ENCODE measurements around the gene ADAM10.
A peak's percentile ranks its signal among the peaks of the same experiment; 100 is the strongest.
"Not testable (repeated sequence)": the region's sequence is repeated elsewhere in the genome, so short reads cannot be mapped to it uniquely, and the experiment has no call there.

Gene ADAM10, protein sequence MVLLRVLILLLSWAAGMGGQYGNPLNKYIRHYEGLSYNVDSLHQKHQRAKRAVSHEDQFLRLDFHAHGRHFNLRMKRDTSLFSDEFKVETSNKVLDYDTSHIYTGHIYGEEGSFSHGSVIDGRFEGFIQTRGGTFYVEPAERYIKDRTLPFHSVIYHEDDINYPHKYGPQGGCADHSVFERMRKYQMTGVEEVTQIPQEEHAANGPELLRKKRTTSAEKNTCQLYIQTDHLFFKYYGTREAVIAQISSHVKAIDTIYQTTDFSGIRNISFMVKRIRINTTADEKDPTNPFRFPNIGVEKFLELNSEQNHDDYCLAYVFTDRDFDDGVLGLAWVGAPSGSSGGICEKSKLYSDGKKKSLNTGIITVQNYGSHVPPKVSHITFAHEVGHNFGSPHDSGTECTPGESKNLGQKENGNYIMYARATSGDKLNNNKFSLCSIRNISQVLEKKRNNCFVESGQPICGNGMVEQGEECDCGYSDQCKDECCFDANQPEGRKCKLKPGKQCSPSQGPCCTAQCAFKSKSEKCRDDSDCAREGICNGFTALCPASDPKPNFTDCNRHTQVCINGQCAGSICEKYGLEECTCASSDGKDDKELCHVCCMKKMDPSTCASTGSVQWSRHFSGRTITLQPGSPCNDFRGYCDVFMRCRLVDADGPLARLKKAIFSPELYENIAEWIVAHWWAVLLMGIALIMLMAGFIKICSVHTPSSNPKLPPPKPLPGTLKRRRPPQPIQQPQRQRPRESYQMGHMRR

DNA sequence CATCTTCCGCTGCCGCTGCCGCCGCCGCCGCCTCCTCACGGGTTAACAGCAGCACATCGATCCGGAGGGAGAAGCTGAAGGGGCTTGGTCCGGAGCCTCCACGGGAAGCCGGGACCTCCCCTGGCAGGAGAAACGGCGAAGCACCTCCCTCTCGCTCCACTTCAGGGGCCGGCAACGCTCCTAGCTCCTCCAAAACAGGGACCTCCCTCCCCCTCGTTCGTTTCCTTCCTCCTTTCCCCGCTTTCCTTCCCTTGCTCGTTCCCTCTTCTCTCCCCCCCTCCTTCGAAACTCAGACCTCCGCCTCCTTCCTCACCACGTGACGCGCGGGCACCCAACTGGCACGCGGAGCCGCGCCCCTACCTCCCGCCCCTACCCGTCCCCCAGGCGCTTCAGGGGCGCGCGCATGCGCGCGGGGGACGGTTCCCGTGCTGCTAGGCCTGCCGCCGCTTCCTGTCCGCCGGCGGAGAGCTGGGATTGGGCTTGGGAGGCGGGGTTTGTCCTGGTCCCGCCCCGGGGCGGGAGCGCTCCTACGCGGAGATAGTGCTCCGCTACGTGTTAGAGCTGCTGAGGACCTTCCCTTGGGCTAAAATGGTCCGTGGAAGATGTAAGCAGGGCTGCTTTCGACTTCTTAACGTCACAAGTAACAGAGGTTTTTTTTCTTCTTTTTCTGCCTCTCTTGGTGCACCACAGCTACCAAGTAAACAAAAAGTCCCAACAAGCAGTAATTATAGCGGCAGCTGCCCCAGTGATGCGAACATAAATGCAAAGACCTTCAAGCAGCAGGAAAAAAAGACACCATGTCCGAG lies at the start of gene ADAM10:
Gene ADAM10, minus strand, starts transcription at position 176 of the 806 bp plus-strand sequence. Its CDS starts 173 bp downstream, at position 3.
- peak; percentile 89 to 98 (median 98) for DNase-seq (ENCODE audit: low read depth in 4 of 4, low spot score in 1 of 4)

DNA sequence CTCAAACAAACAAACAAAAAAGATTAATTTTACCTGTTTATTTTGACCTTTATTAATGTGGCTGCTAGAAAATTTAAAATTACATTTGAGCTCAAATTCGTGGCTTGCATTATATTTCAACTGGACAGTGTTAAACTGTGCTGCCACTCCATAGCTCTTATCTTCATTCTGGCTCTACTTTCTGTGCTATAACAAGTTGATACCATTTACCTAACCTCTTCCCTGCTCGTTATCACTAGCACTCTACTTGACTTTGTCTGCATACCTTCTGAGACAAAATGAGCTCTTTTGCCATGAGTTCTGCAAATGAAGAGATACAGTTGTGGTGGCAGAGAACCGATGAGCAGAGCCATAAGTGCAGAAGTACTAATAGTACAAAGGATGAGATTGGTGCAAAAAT lies 48.0 kb upstream of the ADAM10 start:
- no peak for DNase-seq (ENCODE audit: low read depth in 4 of 4, low spot score in 1 of 4)

DNA sequence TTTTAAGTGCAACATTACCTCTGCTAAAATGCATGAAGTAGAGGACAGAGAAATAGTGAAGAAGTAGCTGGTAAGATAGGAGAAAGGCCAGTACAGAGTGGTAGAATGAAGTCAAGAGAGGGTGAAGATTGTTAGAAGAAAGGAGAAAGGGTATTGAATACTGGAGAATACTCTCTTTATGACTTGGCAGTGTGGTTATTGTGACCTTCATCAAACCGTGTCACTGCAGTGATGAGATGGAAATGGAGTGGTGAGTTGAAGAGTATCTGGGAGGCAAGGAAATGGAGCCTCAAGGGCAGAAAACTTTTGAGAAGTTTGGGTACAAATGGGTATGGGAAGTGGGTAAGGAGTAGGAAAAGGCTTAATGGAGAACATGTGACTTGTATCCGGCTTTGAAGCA lies 46.3 kb upstream of the ADAM10 start:
- no peak for DNase-seq (ENCODE audit: low read depth in 4 of 4, low spot score in 1 of 4)

DNA sequence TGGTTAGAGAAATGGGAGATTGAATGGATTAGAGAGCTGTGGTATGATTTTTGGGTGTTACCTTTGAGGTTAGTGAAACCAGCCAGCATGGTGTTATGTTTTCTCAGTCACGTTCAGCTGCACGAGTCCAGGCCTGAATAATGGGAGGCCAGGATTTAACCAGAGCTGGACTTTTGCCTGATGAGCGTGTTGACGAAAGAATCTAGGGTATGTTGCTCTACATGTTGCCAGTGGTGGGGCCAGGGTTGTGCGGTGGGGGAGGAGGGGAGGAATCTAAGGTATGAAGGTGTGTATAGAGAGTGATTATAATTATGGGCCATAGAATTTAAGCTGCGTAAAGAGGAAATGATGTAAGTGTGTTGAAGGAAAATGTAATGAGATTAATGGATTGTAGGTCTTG lies 44.4 kb upstream of the ADAM10 start:
- no peak for DNase-seq (ENCODE audit: low read depth in 4 of 4, low spot score in 1 of 4)

DNA sequence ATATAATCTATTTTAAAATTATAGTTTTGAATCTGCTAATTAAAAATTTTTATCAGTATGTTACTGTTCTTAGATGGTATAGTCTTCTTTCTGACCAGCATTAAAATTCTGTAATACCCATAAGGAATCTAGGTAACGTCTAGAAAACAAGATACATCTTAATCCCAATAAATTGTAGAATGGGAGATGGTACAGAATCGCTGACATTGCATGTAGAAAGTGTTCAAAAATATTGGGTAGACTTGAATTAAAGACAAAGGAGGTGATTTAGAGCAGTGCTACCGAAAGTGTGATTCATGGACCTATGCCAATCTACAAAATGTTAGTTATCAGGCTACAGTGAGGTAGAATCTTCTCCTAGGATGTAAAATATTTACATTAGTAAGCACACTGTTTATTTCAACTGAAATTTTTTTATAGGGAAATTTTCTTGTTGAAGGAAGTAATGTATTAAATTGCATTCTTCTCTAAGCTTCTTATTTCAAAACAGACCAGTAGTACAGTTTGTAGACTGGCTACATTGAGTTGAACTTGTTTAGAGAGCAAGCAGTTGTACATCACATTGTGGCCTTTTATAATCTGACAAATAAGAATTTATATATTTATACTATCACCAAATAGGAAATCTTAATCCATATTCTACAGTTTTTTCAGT lies 38.7 kb upstream of the ADAM10 start:
- no peak for DNase-seq (ENCODE audit: low read depth in 4 of 4, low spot score in 1 of 4)

DNA sequence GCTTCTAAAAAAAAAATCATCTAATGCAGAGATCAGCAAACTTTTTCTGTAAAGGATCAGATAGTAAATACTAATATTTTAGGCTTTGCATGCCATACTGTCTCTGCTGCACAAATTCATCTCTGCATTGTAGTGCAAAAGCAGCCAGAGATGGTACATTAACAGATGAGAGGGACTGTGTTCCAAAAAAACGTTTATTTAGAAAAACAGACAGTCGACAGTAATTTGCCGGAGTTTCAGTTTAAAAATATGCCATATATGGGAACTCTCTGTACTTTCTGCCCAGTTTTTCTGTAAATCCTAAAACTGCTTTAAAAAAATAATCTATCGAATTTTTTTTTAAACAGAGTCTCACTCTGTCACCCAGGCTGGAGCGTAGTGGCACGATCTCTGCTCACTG lies 35.8 kb upstream of the ADAM10 start:
- DNase-seq (ENCODE audit: low read depth in 4 of 4, low spot score in 1 of 4), result no peak

DNA sequence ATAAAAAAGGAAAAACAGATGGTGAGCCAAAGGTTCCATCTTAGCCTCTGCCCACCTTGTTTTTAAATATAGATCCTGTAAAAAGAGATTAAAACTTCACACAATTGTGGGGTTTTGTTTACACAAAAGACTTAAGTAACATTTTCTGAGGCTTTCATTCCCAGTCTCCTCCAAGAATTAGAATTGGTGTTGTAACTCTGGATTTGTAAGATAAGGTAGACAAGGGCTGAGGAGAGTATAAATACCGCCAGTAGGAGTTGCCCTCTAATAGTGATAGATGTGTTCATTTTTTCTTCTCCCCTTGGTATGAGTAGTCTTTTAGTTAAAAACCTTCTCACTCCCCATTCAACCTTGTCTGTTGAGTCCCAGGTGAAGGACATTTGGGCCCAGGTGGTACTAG lies 30.0 kb upstream of the ADAM10 start:
- no peak for DNase-seq (ENCODE audit: low read depth in 4 of 4, low spot score in 1 of 4)

DNA sequence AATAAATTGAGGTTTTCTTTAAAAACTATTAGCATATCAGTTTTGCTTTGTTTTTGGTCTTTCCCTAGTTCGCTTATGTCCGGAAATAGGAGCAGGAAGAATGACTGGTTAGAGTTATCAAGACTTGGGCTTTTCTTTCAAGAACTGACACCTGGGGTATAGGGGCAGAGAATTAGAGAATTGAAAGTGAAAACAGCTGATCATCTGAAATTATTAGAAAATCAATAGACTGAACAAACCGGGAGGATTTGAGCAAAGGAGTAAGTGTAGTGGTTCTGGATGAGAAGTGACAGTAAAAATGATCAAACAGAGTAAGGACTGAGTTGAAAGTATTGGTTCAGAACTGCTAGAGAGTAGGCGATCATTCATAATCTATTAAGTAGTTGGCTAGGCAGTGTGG lies 27.6 kb upstream of the ADAM10 start:
- no peak for DNase-seq (ENCODE audit: low read depth in 4 of 4, low spot score in 1 of 4)

DNA sequence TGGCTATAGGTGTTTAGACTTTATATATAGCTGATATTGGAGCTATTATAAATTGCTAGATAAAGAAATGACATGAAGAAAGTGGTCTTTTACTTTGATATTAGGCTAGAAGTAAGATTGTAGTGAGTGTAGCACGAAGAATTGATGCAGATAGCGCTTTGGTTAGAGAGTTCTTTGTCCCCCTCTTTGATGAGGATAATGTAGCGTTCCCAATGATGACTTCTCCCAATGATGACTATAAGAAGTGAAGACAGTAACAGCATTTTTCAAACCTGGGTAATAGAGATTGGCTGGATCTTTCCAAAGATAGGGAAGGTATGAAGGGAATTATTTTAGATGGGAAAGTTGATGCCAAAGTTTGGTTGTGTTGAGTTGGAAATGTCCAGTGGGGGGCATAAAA lies 25.9 kb upstream of the ADAM10 start:
- DNase-seq (ENCODE audit: low read depth in 4 of 4, low spot score in 1 of 4), result no peak

DNA sequence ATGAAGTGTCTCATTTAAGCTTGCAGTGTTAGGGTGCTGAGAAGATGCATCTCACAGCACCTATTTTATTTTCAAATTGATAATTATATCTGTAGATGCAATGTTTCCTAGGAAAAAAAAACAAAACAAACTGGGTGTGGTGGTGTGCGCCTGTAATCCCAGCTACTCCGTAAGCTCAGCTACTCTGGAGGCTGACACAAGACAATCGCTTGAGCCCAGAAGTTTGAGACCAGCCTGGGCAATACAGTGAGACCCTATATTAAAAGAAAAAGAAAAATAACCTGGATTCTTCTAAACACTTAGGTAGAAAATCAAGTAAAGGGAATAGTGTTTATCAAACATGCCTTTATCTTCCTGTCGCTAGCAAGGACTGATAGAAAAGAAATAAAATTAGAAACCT lies 23.5 kb upstream of the ADAM10 start:
- no peak for DNase-seq (ENCODE audit: low read depth in 4 of 4, low spot score in 1 of 4)

DNA sequence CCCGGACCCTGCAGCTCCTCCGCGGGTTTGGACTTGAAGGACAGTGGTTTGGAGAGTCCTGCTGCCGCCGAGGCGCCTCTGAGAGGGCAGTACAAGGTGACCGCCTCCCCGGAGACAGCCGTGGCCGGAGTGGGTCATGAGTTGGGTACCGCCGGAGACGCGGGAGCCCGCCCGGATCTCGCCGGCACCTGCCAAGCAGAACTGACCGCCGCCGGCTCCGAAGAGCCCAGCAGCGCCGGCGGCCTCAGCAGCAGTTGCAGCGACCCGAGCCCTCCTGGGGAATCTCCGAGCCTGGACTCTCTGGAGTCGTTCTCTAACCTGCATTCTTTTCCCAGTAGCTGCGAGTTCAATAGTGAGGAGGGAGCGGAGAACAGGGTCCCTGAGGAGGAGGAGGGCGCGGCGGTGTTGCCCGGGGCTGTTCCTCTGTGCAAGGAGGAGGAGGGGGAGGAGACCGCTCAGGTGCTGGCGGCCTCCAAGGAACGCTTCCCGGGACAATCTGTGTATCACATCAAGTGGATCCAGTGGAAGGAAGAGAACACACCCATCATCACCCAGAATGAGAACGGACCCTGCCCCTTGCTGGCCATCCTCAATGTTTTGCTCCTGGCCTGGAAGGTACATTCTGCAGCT lies 22.2 kb upstream of the ADAM10 start:
- DNase-seq (ENCODE audit: low read depth in 4 of 4, low spot score in 1 of 4), result peak in 1 of 4 experiments; percentile 15

DNA sequence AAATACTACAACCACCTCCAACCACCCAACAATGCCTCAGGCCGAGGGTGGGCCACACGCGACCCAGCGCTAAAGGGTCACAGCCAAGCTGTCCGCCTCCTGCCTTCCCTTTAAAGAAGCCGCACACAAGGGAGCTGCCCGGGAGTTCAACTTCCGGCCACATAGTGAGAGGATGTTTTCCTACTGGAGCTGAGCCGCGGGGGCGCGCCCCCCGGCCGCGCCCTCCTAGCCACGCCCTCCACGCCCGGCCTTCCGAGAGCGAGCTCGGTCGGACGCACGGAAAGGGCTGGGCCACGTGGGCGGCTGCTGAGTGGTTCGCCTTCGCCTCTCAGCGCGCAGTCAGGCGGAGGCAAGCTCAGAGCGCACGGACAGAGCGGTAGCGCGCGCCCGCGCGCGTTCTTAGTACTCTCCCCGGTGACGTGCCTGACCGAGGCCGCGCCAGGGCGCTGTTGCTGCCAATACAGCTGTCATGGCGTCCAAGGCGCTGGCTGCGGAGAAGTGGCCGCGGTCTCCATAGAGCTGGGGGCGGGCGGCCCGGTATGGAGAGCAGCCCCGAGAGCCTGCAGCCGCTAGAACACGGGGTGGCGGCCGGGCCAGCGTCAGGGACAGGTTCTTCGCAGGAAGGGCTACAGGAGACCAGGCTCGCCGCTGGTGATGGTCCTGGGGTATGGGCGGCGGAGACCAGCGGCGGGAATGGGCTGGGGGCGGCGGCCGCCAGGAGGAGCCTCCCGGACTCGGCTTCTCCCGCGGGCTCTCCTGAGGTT lies 21.5 kb upstream of the ADAM10 start, which contains the start of gene MINDY2:
Gene MINDY2, plus strand, starts transcription at position 446 of the 764 bp plus-strand sequence. Its CDS starts 94 bp downstream, at position 540.
- DNase-seq (ENCODE audit: low read depth in 4 of 4, low spot score in 1 of 4), result peak; percentile 74 to 95 (median 87)

DNA sequence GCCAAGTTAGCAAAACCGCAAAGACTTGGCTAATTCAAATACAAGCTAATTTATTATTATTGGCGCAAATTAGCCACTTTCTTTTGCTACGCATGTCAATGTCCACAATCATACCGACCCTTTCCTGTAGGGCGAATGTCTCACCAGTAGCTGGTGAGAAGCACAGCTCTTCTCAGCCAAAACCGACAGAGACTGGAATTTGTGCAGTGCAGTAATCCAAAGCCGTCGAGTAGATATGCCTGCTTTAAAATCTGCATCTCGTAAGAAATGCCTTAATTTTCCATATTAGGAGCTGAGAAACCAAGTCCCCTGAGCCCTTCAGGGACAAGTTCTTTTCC lies 21.0 kb upstream of the ADAM10 start:
- no peak for DNase-seq (ENCODE audit: low read depth in 4 of 4, low spot score in 1 of 4)

DNA sequence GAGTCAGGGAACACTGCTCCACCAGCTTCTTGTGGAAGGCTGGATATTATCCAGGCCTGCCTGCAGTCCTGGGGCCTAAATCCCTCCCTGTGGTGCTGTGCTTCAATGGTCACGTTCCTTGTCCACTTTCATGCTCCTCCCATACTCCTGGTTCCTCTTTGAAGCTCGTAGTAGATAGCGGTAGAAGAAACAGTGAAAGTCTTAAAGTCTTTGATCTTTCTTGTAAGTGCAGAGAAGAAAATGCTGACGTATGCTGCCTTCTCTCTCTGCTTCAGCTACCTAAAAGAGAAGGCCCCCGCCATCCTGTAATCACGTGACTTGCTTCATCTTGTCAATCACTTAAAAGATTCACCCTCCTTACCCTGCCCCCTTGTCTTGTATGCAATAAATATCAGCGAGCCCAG lies 19.1 kb upstream of the ADAM10 start:
- DNase-seq (ENCODE audit: low read depth in 4 of 4, low spot score in 1 of 4), result not testable (repeated sequence)

DNA sequence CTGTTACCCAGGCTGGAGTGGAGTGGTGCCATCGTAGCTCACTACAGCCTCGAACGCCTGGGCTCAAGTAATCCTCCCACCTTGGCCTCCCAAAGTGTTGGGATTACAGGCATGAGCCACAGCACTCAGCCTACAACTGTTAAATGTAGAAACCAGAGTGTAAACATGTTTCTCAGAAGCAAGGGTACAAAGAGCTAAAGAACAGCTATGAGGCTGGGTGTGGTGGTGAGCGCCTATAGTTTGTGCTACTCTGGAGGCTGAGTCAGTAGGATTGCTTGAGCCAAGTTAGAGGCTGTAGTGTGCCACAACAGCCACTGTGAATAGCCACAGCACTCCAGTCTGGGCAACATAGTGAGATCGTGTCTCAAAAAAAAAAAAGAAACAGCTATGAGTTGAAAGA lies 16.8 kb upstream of the ADAM10 start:
- no peak for DNase-seq (ENCODE audit: low read depth in 4 of 4, low spot score in 1 of 4)

DNA sequence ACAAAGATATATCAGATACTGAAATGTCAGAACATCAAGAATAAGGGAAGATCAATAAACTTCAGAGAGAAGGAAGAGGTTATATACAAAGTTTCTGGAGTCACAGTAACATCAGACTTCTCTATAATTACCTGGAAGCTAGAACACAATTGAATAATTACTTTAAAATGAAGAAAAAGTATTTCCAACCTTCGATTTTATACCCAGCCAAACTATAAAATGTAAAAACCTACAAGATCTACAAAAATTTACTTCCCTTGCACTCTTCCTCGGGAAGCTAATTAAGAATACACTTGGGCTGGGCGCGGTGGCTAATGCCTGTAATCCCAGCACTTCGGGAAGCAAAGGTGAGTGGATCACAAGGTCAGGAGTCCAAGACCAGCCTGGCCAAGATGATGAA lies 15.0 kb upstream of the ADAM10 start:
- no peak for DNase-seq (ENCODE audit: low read depth in 4 of 4, low spot score in 1 of 4)

DNA sequence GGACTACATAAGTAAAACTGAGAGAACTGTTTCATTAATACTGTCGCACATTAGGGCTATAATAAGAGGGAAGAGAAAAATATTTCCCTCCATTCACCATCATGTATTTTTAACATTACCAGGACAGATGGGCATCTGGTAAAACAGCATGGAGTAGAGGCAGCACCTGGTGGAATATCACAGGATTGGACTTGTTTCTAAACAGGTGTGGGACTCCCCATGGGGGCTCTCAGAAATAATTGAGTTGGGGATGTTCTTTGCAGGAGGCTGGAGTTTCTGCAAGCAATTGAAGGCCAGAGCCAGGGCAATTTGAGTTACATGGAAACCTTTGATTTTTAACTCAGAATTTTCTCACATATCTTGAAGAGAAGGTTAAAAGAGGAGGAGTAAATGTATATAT lies 13.2 kb upstream of the ADAM10 start:
- DNase-seq (ENCODE audit: low read depth in 4 of 4, low spot score in 1 of 4), result no peak

DNA sequence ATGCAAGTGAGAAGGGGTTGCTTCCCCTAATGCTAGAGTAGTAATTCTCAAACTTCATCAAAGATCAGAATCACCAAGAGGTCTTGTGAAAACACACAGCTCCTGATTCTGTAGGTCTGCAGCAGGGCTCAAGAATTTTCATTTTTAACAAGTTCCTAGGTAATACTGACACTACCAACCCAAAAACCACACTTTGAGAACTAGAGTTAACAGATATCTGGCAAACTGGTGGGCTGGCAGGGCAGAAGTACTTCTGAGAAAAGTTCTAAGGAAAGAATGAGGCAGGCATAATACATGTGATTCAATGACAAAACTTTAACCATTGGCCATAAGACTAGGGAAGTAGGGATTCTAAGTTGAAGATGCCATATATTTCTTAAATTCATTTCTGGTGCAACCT lies 12.8 kb upstream of the ADAM10 start:
- no peak for DNase-seq (ENCODE audit: low read depth in 4 of 4, low spot score in 1 of 4)

DNA sequence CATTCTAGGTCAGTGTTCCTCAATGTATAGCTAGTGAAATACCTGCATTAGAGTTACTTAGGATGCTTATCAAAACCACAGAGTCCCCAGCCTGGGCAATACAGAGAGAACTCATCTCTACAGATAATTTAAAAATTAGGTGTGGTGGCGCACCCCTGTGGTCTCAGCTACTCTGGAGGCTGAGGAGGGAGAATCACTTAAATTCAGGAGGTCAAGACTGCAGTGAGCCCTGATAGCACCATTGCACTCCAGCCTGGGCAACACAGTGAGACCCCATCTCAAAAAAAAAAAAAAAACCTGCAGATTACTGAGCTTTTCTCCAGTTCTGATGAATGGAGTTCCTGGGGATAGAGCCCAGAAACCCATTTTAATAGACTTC lies 11.5 kb upstream of the ADAM10 start:
- no peak for DNase-seq (ENCODE audit: low read depth in 4 of 4, low spot score in 1 of 4)

DNA sequence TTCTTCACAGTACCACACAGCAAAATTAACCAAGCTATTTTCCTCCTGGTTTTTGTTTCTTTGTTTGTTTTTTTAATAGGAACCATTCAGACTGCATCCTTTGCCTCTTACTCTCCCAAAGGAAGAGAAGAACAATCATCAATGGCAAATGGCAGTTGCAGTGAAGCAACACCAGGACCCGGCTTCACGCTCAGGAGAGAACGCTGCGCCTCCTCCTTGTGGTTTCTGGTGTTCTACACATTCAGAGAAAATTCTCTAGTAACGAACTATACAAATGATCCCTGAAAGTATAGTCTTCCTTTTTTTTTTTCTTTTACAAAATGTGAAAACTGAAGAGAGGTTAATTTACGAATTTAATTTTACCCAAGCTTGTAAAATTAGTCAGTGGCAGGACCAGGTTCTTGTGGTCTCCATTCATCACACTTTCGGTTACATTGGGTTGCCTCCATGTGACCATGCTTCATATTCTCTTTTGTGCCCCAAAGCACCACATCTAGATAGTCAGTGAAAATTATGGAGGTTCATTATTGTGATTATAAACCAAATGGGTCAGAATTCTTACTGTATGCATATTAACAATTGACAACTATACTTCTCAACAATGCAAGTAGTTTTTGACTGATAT lies 11.0 kb upstream of the ADAM10 start:
- no peak for DNase-seq (ENCODE audit: low read depth in 4 of 4, low spot score in 1 of 4)
